GM12878 (cell line): ENCODE measurements around the gene RIPOR3. TPM values are rescaled to one million over a fixed set of nuclear protein-coding genes. Genes with fewer than 3 reads are reported as not detected.

ENCODE experiments used
- ATAC-seq: fragments of 200-7000 bp; cut with Tn5 transposase; 3 replicates; pipeline ENCODE4 v1.9.1; 2020; ENCODE audit warnings: mild to moderate bottlenecking, moderate library complexity
- BruUV-seq: library from RNA; stranded (reverse); fragments of 400-500 nt; replicated peaks from 2 replicates; lab custom pipeline; 2021; lab: Mats Ljungman, UMichigan
- CTCF ChIA-PET: fragments of 300-600 bp; sonication (Branson Sonifier 250); formaldehyde crosslinking; extraction: SDS; loops from one replicate; lab custom pipeline; 2021; ENCODE audit warnings: inconsistent platforms; lab: Yijun Ruan, JAX
- POLR2A ChIA-PET: fragments of 350-600 bp; formaldehyde crosslinking; extraction: SDS; loops from one replicate; lab custom pipeline; 2021; ENCODE audit warnings: inconsistent platforms; lab: Charles Lee
- RAD21 ChIA-PET: fragments of 300-600 bp; sonication (Branson Sonifier 250); formaldehyde crosslinking; loops from one replicate; lab custom pipeline; 2023; ENCODE audit warnings: antibody characterized with exemption; ENCODE audit not compliant: unreplicated experiment; lab: Charles Lee
- SMC1A ChIA-PET: fragments of 300-600 bp; sonication (Branson Sonifier 250); formaldehyde crosslinking; loops from one replicate; lab custom pipeline; 2023; ENCODE audit not compliant: unreplicated experiment, uncharacterized antibody; lab: Charles Lee
- DNase-seq: peaks from one replicate; pipeline ENCODE4 v3.0.0-alpha.2; 2011; ENCODE audit warnings: low read depth, low spot score
- FAIRE-seq: peaks from 3 replicates; lab custom pipeline; 2011; peaks lifted over from hg19 to GRCh38; lab: Jason Lieb, UNC
- H2AFZ ChIP-seq: 2 replicates; pipeline ENCODE4 v1.6.0; 2011; ENCODE audit warnings: low read depth, low read length, control low read depth; ENCODE audit not compliant: control insufficient read depth
- H3K27ac ChIP-seq: 2 replicates; pipeline ENCODE4 v1.5.1; 2011; ENCODE audit warnings: control low read depth; ENCODE audit not compliant: control insufficient read depth, insufficient read depth
- H3K27me3 ChIP-seq, 2 experiments: replicated peaks in 1 of 2; 2 replicates each; pipeline versions ENCODE4 v1.6.0 to v1.6.1; 2011; ENCODE audit warnings: low read length in 1 of 2; ENCODE audit not compliant: control insufficient read depth in 2 of 2, insufficient read depth in 2 of 2
- H3K36me3 ChIP-seq, 2 experiments: 2 replicates each; pipeline ENCODE4 v1.5.1; 2011; ENCODE audit warnings: low read length in 1 of 2; ENCODE audit not compliant: control insufficient read depth in 2 of 2, insufficient read depth in 2 of 2
- H3K4me1 ChIP-seq: 2 replicates; pipeline ENCODE4 v1.6.1; 2011; ENCODE audit warnings: mild to moderate bottlenecking, low read length, moderate library complexity, mixed read lengths; ENCODE audit not compliant: control insufficient read depth, insufficient read depth
- H3K4me2 ChIP-seq: 2 replicates; pipeline ENCODE4 v1.6.0; 2011; ENCODE audit warnings: control low read depth; ENCODE audit not compliant: control insufficient read depth, insufficient read depth
- H3K4me3 ChIP-seq: fragments of 200-600 bp; sonication (generic); 2 replicates; pipeline ENCODE4 v1.5.1; 2016
- H3K79me2 ChIP-seq: 2 replicates; pipeline ENCODE4 v1.6.0; 2011; ENCODE audit warnings: low read length; ENCODE audit not compliant: control insufficient read depth, insufficient read depth
- H3K9ac ChIP-seq: 2 replicates; pipeline ENCODE4 v1.8.0; 2011; ENCODE audit warnings: low read length, control low read depth, mixed read lengths; ENCODE audit not compliant: control insufficient read depth, insufficient read depth
- H3K9me3 ChIP-seq: replicated peaks from 3 replicates; pipeline ENCODE4 v1.5.1; 2011; ENCODE audit warnings: mild to moderate bottlenecking, low read length; ENCODE audit not compliant: control insufficient read depth, insufficient read depth
- H4K20me1 ChIP-seq: 2 replicates; pipeline ENCODE4 v1.6.0; 2011; ENCODE audit not compliant: control insufficient read depth, insufficient read depth
- HCFC1 ChIP-seq: fragments of 150-350 bp; IDR thresholded peaks from 2 replicates; pipeline ENCODE4 v1.6.1; 2014; ENCODE audit warnings: low read length
- TCF7 ChIP-seq: IDR thresholded peaks from 2 replicates; pipeline ENCODE4 v1.6.1; 2014; ENCODE audit warnings: antibody characterized with exemption, borderline replicate concordance
- ZNF687 ChIP-seq: fragments of 450-650 bp; IDR thresholded peaks from 2 replicates; pipeline ENCODE4 v1.6.1; 2017; ENCODE audit warnings: mild to moderate bottlenecking, moderate library complexity
- whole genome bisulfite sequencing: methylation state at CpG from one replicate; pipeline ENCODE4 v1.1.6; 2016; ENCODE audit warnings: low lambda C conversion rate; ENCODE audit not compliant: insufficient replicate concordance, insufficient coverage; ENCODE audit errors: missing lambda C conversion rate; 5-methylcytosine and 5-hydroxymethylcytosine counted together
- in situ Hi-C: fragments of 300-500 bp; cut with MboI; formaldehyde crosslinking; loops from 9 replicates; pipeline ENCODE4 v1.14.3; 2018; ENCODE audit warnings: mixed read lengths
- intact Hi-C: fragments of 100-400 bp; cut with micrococcal nuclease; formaldehyde crosslinking; loops from one replicate; pipeline ENCODE4 v1.14.2; 2022; ENCODE audit not compliant: unreplicated experiment
- polyA plus RNA-seq, 11 experiments: library from polyadenylated mRNA; depleted of rRNA in 4 of 11; unstranded in 6 of 11; stranded (reverse) in 5 of 11; fragments of >200 nt; fragmentation: Nextera tagmentation in 4 of 11; fragmentation: Illumina TruSeq in 1 of 11; extraction: Ambion mirVana in 4 of 11; extraction: Trizol in 1 of 11; gene quantifications; 1 replicate in 1 of 11; 2 replicates in 10 of 11; pipeline versions ENCODE4 v1.2.1 to v1.2.3, GENCODE V29; 2011 to 2016; ENCODE audit warnings: inconsistent platforms in 2 of 11, missing spikeins in 2 of 11, low read depth in 1 of 11
- total RNA-seq, 4 experiments: library from RNA; depleted of rRNA in 3 of 4; stranded (reverse); fragments of >200 nt in 3 of 4; fragmentation: Illumina TruSeq in 1 of 4; extraction: Trizol in 1 of 4; gene quantifications; 2 replicates each; pipeline versions ENCODE4 v1.2.1 to v1.2.3, GENCODE V29; 2013 to 2021
- TF ChIP-seq, protein P1 (sequence below): fragments of 150-350 bp; IDR thresholded peaks from 2 replicates; pipeline ENCODE4 v1.6.1; 2014; ENCODE audit warnings: mild to moderate bottlenecking, low read depth, low read length

RIPOR3 gene
- total and polyA plus RNA-seq, 10 of the 15 experiments (the other 5 are each of a cell fraction or from before 2014, with no cell fraction given), result 0.04 to 0.55 (median 0.12) TPM; not detected in 6

DNA sequence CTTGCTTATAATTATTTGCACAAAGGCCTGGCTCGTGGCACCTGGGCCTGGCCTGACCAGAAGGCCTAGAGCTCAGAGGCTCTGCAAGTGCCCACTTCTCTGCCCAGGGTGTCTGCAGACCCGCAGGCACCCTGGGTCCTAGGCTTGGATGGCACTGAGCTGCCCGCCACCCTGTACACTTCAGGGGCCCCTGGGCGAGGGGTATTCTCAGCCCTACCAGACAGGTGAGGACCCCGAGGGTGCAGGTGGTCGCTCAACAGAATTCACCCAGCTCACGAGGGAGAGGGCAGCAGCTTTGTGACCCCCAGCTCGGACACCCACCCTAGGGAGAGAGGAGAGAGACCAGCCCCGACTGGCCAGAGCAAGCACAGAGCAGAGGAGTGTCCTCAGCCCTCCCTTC, 83.9 kb downstream of the RIPOR3 start:
- TF ChIP-seq HCFC1 (no peak), ZNF687 (no peak), TCF7 (no peak)
- TF ChIP-seq, protein P1, sequence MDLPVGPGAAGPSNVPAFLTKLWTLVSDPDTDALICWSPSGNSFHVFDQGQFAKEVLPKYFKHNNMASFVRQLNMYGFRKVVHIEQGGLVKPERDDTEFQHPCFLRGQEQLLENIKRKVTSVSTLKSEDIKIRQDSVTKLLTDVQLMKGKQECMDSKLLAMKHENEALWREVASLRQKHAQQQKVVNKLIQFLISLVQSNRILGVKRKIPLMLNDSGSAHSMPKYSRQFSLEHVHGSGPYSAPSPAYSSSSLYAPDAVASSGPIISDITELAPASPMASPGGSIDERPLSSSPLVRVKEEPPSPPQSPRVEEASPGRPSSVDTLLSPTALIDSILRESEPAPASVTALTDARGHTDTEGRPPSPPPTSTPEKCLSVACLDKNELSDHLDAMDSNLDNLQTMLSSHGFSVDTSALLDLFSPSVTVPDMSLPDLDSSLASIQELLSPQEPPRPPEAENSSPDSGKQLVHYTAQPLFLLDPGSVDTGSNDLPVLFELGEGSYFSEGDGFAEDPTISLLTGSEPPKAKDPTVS, result no peak
- no peaks in the 10 kb centered on the region; a peak in 1 of 4 replicates for H3K27me3 ChIP-seq
- ChIA-PET CTCF (interaction anchor here (1.2 kb wide), 1 partner anchor 19 kb away, joined by 3 read pairs; no protein-coding TSS in a partner anchor), SMC1A (no interaction called here), RAD21 (no interaction called here), POLR2A (interaction anchor here (0.5 kb wide), 1 partner anchor 47 kb away, joined by 3 read pairs; no protein-coding TSS in a partner anchor)
- 25% methylated on average over 9 of the region's 9 CpGs for WGBS
- BruUV-seq, result no TSS peak
- in situ Hi-C loops (no loop called here), intact Hi-C loops (no loop called here)
- ATAC-seq (no peak), DNase-seq (no peak), FAIRE-seq (no peak)
- no peak overlapping the region for H2AFZ ChIP-seq
- H3K27ac ChIP-seq, result no peak overlapping the region
- H3K4me1 ChIP-seq, result no peaks in the 10 kb centered on the region
- no peaks in the 10 kb centered on the region; the same call in 2 of the 3 replicates for H3K9me3 ChIP-seq
- H3K36me3 ChIP-seq, result no peaks in the 10 kb centered on the region
- H3K4me3 ChIP-seq, result no peak overlapping the region
- H3K79me2 ChIP-seq, result no peaks in the 10 kb centered on the region
- no peak overlapping the region for H3K9ac ChIP-seq
- no peaks in the 10 kb centered on the region for H4K20me1 ChIP-seq
- H3K4me2 ChIP-seq, result no peak overlapping the region
